DND-41 (cell line): Measurements from ENCODE around the gene MAP1LC3C.

Experiments
- ATAC-seq: fragments of 200-7000 bp; cut with Tn5 transposase; 3 replicates; pipeline ENCODE4 v1.9.1; 2021; ENCODE audit warnings: low read depth; ENCODE audit not compliant: insufficient read depth
- DNase-seq: peaks from one replicate; pipeline ENCODE4 v3.0.0-alpha.2; 2020
- H2AFZ ChIP-seq: 2 replicates; pipeline ENCODE4 v1.6.0; 2012; ENCODE audit warnings: low read depth, low read length
- H3K27ac ChIP-seq: 2 replicates; pipeline ENCODE4 v1.5.1; 2012; ENCODE audit warnings: low read length, inconsistent platforms
- H3K27me3 ChIP-seq: fragments of 200-600 bp; sonication (generic); 2 replicates; pipeline ENCODE4 v1.6.0; 2012; ENCODE audit warnings: low read length, mild to moderate bottlenecking, inconsistent platforms; ENCODE audit not compliant: insufficient read depth, poor library complexity
- H3K36me3 ChIP-seq: 2 replicates; pipeline ENCODE4 v1.5.1; 2012; ENCODE audit warnings: low read length, inconsistent platforms; ENCODE audit not compliant: insufficient read depth
- H3K4me1 ChIP-seq: 2 replicates; pipeline ENCODE4 v1.5.1; 2012; ENCODE audit warnings: mild to moderate bottlenecking, low read length; ENCODE audit not compliant: insufficient read depth
- H3K4me2 ChIP-seq: 2 replicates; pipeline ENCODE4 v1.6.0; 2012; ENCODE audit warnings: mild to moderate bottlenecking, moderate library complexity, low read length, inconsistent platforms; ENCODE audit not compliant: insufficient read depth
- H3K4me3 ChIP-seq, 2 experiments: fragments of 200-600 bp in 1 of 2; shearing (Covaris generic) in 1 of 2; 2 replicates each; pipeline ENCODE4 v1.5.1; 2012 to 2016; ENCODE audit warnings: inconsistent platforms in 2 of 2, low read length in 2 of 2, mild to moderate bottlenecking in 2 of 2, low read depth in 1 of 2, moderate library complexity in 1 of 2
- H3K79me2 ChIP-seq: 2 replicates; pipeline ENCODE4 v1.6.0; 2012; ENCODE audit warnings: low read length, inconsistent platforms; ENCODE audit not compliant: insufficient read depth
- H3K9ac ChIP-seq: 2 replicates; pipeline ENCODE4 v1.6.0; 2012; ENCODE audit warnings: low read depth, mild to moderate bottlenecking, inconsistent platforms, low read length, moderate library complexity
- H3K9me3 ChIP-seq: 2 replicates; pipeline ENCODE4 v1.5.1; 2012; ENCODE audit warnings: low read length, moderate library complexity, mild to moderate bottlenecking, inconsistent platforms; ENCODE audit not compliant: insufficient read depth, severe bottlenecking
- H4K20me1 ChIP-seq: 2 replicates; pipeline ENCODE4 v1.6.0; 2012; ENCODE audit warnings: low read length; ENCODE audit not compliant: insufficient read depth
- EZH2 ChIP-seq: IDR thresholded peaks from 3 replicates; pipeline ENCODE4 v1.6.1; 2012; ENCODE audit warnings: borderline replicate concordance, low read depth, mild to moderate bottlenecking, moderate library complexity, low read length, inconsistent platforms; ENCODE audit not compliant: severe bottlenecking
- TF ChIP-seq, protein P1 (sequence below): IDR thresholded peaks from 2 replicates; pipeline ENCODE4 v1.5.1; 2012; ENCODE audit warnings: borderline replicate concordance, low read length, moderate library complexity, mild to moderate bottlenecking; ENCODE audit not compliant: poor library complexity, severe bottlenecking; ENCODE audit errors: extremely low read depth

MAP1LC3C gene

GRCh38 chr1:242030071-242030470 lies 31.2 kb upstream of the MAP1LC3C start:
- no peaks in the 10 kb centered on the region for H3K36me3 ChIP-seq
- H3K4me2 ChIP-seq = no peak overlapping the region
- ATAC-seq (no peak), DNase-seq (no peak)
- no peak for TF ChIP-seq EZH2
- TF ChIP-seq, protein P1, sequence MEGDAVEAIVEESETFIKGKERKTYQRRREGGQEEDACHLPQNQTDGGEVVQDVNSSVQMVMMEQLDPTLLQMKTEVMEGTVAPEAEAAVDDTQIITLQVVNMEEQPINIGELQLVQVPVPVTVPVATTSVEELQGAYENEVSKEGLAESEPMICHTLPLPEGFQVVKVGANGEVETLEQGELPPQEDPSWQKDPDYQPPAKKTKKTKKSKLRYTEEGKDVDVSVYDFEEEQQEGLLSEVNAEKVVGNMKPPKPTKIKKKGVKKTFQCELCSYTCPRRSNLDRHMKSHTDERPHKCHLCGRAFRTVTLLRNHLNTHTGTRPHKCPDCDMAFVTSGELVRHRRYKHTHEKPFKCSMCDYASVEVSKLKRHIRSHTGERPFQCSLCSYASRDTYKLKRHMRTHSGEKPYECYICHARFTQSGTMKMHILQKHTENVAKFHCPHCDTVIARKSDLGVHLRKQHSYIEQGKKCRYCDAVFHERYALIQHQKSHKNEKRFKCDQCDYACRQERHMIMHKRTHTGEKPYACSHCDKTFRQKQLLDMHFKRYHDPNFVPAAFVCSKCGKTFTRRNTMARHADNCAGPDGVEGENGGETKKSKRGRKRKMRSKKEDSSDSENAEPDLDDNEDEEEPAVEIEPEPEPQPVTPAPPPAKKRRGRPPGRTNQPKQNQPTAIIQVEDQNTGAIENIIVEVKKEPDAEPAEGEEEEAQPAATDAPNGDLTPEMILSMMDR = no peak
- H3K27ac ChIP-seq = no peak overlapping the region
- no peaks in the 10 kb centered on the region for H4K20me1 ChIP-seq
- no peak overlapping the region for H3K9ac ChIP-seq
- no peaks in the 10 kb centered on the region for H3K27me3 ChIP-seq
- no peaks in the 10 kb centered on the region for H3K79me2 ChIP-seq
- H3K4me1 ChIP-seq = no peaks in the 10 kb centered on the region
- H3K9me3 ChIP-seq = no peaks in the 10 kb centered on the region
- no peak overlapping the region for H3K4me3 ChIP-seq
- no peak overlapping the region for H2AFZ ChIP-seq

- Histone ChIP-seq H4K20me1 (no peaks in the 10 kb centered on the region), H3K4me3 (no peak overlapping the region), H3K9me3 (no peaks in the 10 kb centered on the region), H3K27ac (no peak overlapping the region), H2AFZ (no peak overlapping the region), H3K4me1 (no peaks in the 10 kb centered on the region), H3K27me3 (no peaks in the 10 kb centered on the region), H3K4me2 (no peak overlapping the region), H3K36me3 (no peaks in the 10 kb centered on the region), H3K79me2 (no peaks in the 10 kb centered on the region), H3K9ac (no peak overlapping the region)
- ATAC-seq (no peak), DNase-seq (no peak)
- TF ChIP-seq EZH2 = no peak
- TF ChIP-seq, protein P1 = no peak
These were observed 26.8 kb upstream of the MAP1LC3C start for GRCh38 chr1:242025681-242026080.

- Histone ChIP-seq H3K9ac (no peak overlapping the region), H4K20me1 (no peaks in the 10 kb centered on the region), H3K9me3 (no peaks in the 10 kb centered on the region), H3K4me2 (no peak overlapping the region), H3K27me3 (no peaks in the 10 kb centered on the region), H3K4me3 (no peak overlapping the region), H3K27ac (no peak overlapping the region), H3K4me1 (no peaks in the 10 kb centered on the region), H3K79me2 (no peaks in the 10 kb centered on the region), H3K36me3 (no peaks in the 10 kb centered on the region), H2AFZ (no peak overlapping the region)
- DNase-seq = no peak
- ATAC-seq = no peak
- no peak for TF ChIP-seq EZH2
- TF ChIP-seq, protein P1 = no peak
These were observed 24.9 kb upstream of the MAP1LC3C start for GRCh38 chr1:242023805-242024204.

DNA sequence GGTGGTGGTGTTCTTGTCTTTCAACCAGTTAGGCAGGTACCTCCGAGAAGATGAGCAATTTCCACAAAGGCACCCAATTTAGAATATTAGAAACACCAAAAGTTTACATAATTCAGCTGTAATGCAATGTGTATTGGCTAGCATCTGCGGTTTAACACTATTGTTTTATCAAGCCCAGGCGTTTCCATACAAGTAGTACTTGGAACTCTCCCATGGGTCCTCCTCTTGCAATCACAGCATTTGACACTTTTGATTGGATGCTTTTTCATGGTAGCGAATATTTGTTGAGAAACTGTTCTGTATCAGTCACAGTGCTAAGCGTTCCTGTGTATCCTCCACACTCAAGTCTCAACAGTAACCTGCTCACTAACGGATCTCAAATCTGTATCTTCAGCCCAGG lies 20.1 kb upstream of the MAP1LC3C start:
- Histone ChIP-seq H3K9ac (no peak overlapping the region), H3K4me1 (no peaks in the 10 kb centered on the region), H3K4me3 (no peak overlapping the region), H3K79me2 (no peaks in the 10 kb centered on the region), H3K27ac (no peak overlapping the region), H3K36me3 (no peaks in the 10 kb centered on the region), H2AFZ (no peak overlapping the region), H3K4me2 (no peak overlapping the region), H4K20me1 (no peaks in the 10 kb centered on the region), H3K9me3 (no peaks in the 10 kb centered on the region), H3K27me3 (no peaks in the 10 kb centered on the region)
- no peak for TF ChIP-seq EZH2
- TF ChIP-seq, protein P1 = no peak
- DNase-seq = no peak
- no peak for ATAC-seq
